H1 (cell line): ENCODE measurements around the gene NR2C2. TPM values are rescaled to one million over a fixed set of nuclear protein-coding genes. Genes with fewer than 3 reads are reported as not detected.

Source experiments
- CEBPB ChIP-seq: IDR thresholded peaks from 2 replicates; pipeline ENCODE4 v1.6.1; 2012; ENCODE audit warnings: low read depth, low read length
- CTBP2 ChIP-seq: IDR thresholded peaks from 2 replicates; pipeline ENCODE4 v1.7.0; 2011; ENCODE audit warnings: borderline replicate concordance, mild to moderate bottlenecking, moderate library complexity, mixed read lengths, low read length; ENCODE audit not compliant: insufficient read depth, insufficient read length
- FOSL1 ChIP-seq: IDR thresholded peaks from 2 replicates; pipeline ENCODE4 v1.6.1; 2011; ENCODE audit warnings: mild to moderate bottlenecking, low read depth, low read length, moderate library complexity; ENCODE audit not compliant: insufficient read depth
- RAD21 ChIP-seq, 2 experiments: IDR thresholded peaks in 1 of 2; conservative IDR thresholded peaks in 1 of 2; 2 replicates each; pipeline ENCODE4 v1.6.1; 2011; ENCODE audit warnings: low read depth in 2 of 2, low read length in 2 of 2, improper control_type of control experiment in 1 of 2, inconsistent platforms in 1 of 2, mild to moderate bottlenecking in 1 of 2, moderate library complexity in 1 of 2
- RFX5 ChIP-seq: IDR thresholded peaks from 2 replicates; pipeline ENCODE4 v1.6.1; 2011; ENCODE audit warnings: low read depth, low read length, improper control_type of control experiment, borderline replicate concordance
- polyA plus RNA-seq, 7 experiments: library from polyadenylated mRNA; depleted of rRNA in 3 of 7; stranded (reverse) in 5 of 7; unstranded in 2 of 7; fragments of >200 nt in 5 of 7; fragments of 200-250 nt in 2 of 7; gene quantifications; 1 replicate in 5 of 7; 2 replicates in 1 of 7; 4 replicates in 1 of 7; pipeline versions ENCODE4 v1.2.1 to v1.2.3, GENCODE V29; 2011 to 2013; ENCODE audit warnings: missing spikeins in 2 of 7, mixed read lengths in 2 of 7
- total RNA-seq: library from RNA; stranded (reverse); fragmentation: NEBNext Ultra II Directional; extraction: Animal tissue kit (Norgen Biotek cat#: 25700); gene quantifications from 2 replicates; pipeline ENCODE4 v1.2.1, GENCODE V29; 2021

Gene NR2C2
- total and polyA plus RNA-seq, 2 of the 8 experiments (the other 6 are each of a cell fraction or from before 2014, with no cell fraction given), result 16.6 to 44.4 TPM

GRCh38 chr3:15097891-15098290, 150.5 kb downstream of the NR2C2 start (continued):
- TF ChIP-seq CTBP2, result no peak
- TF ChIP-seq RAD21 (IDR thresholded peaks at IDR 0.05 in 1 of 2, conservative IDR thresholded peaks at IDR 0.05 in 1 of 2; ENCODE audit: low read depth in 2 of 2, low read length in 2 of 2), result no peak
- TF ChIP-seq FOSL1, result no peak
- TF ChIP-seq CEBPB, result no peak
- no peak for TF ChIP-seq RFX5

Other genes with a start within 250 kb of the NR2C2 start
- 14.3 and 15.3 TPM in 2 replicates for gene FGD5, start 128.6 kb upstream of the NR2C2 start, total RNA-seq
- gene FGD5, start 128.6 kb upstream of the NR2C2 start, polyA plus RNA-seq (2011; rRNA removed), result 4.7 and 6.0 TPM in 2 replicates
- gene MRPS25, start 117.7 kb downstream of the NR2C2 start, total RNA-seq, result 56.5 TPM in 2 replicates
- gene MRPS25, start 117.7 kb downstream of the NR2C2 start, polyA plus RNA-seq (2011; rRNA removed), result 23.0 and 23.7 TPM in 2 replicates
- 18.9 and 20.0 TPM in 2 replicates for gene RBSN, start 151.6 kb downstream of the NR2C2 start, total RNA-seq
- 5.6 and 5.9 TPM in 2 replicates for gene RBSN, start 151.6 kb downstream of the NR2C2 start, polyA plus RNA-seq (2011; rRNA removed)